ENCODE results near the gene KCNG4. TPM values are rescaled to one million over a fixed set of nuclear protein-coding genes. Genes with fewer than 3 reads are reported as not detected.

KCNG4 gene
- polyA plus RNA-seq, 3 donors, result not detected

DNA sequence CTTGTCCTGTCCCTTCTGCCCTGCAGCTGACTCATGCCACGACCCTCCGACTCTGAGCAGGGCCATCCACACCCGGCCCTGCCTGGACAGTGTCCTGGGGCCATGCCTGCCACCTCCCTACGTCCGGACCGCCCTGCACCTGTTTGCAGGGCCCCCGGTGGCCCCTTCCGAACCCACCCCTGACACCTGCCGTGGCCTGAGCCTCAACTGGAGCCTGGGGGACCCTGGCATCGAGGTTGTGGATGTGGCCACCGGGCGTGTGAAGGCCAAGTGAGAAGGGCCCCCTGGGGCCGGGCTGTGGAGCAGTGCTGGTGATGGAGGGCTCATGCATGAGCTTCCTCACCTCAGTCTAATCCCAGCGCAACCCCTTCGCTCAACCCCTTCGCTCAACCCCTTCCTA is 43.7 kb downstream of the KCNG4 start:
- Histone ChIP-seq H3K9ac (ENCODE audit: insufficient read depth, low read length, poor library complexity, severe bottlenecking) (no peak overlapping the region), H3K4me2 (replicated peaks; ENCODE audit: extremely low read depth, low read length, poor library complexity, severe bottlenecking) (no peak overlapping the region), H3K4me1 (ENCODE audit: control insufficient read depth in 1 of 2, insufficient read depth in 2 of 2, low read length in 2 of 2) (peaks cover 18 to 28% of the 10 kb centered on the region in 2 donors), H3K4me3 (replicated peaks in 1 of 3; ENCODE audit: low read depth in 2 of 3, low read length in 3 of 3) (no peak overlapping the region), H3K79me2 (ENCODE audit: insufficient read depth, low read length) (no peaks in the 10 kb centered on the region), H3K27me3 (ENCODE audit: control insufficient read depth in 2 of 2, insufficient read depth in 2 of 2, low read length in 2 of 2) (no peaks in the 10 kb centered on the region), H3K36me3 (replicated peaks in 1 of 2; ENCODE audit: control insufficient read depth in 1 of 2, insufficient read depth in 2 of 2, low read length in 2 of 2) (no peaks in the 10 kb centered on the region), H3K9me3 (replicated peaks in 1 of 2; ENCODE audit: control insufficient read depth in 1 of 2, insufficient read depth in 1 of 2, low read length in 2 of 2) (no peaks in the 10 kb centered on the region), H2AFZ (ENCODE audit: insufficient read depth, low read depth, low read length, poor library complexity, severe bottlenecking) (no peak overlapping the region), H3K27ac (ENCODE audit: low read depth in 1 of 2, low read length in 2 of 2) (no peak overlapping the region), H4K20me1 (ENCODE audit: insufficient read depth, low read length) (no peaks in the 10 kb centered on the region)
- Mint-ChIP-seq H3K27me3 (ENCODE audit: low read depth in 3 of 3) (peaks cover 3 to 14% (median 5%) of the 10 kb centered on the region in 3 donors), H3K36me3 (no peaks in the 10 kb centered on the region), H3K9me3 (no peaks in the 10 kb centered on the region), H3K27ac (no peak overlapping the region), H3K4me3 (no peak overlapping the region), H3K4me1 (peaks cover 30% of the 10 kb centered on the region)
- DNase-seq, result no peak
- intact Hi-C loops (cut with micrococcal nuclease), result loop anchor here in 1 of 2 donors (10.0 kb wide), 1 partner anchor 51 kb away; the partner anchor contains the start of genes DNAAF1 and HSDL1
- WGBS (ENCODE audit: insufficient coverage), result 93% methylated on average over 7 of the region's 16 CpGs
- no peak for TF ChIP-seq CTCF (IDR thresholded peaks at IDR 0.05)

- no peaks in the 10 kb centered on the region for H3K27me3 ChIP-seq (ENCODE audit: control insufficient read depth in 2 of 2, insufficient read depth in 2 of 2, low read length in 2 of 2)
- no peaks in the 10 kb centered on the region for H3K9me3 ChIP-seq (replicated peaks in 1 of 2; ENCODE audit: control insufficient read depth in 1 of 2, insufficient read depth in 1 of 2, low read length in 2 of 2)
- no peaks in the 10 kb centered on the region for H4K20me1 ChIP-seq (ENCODE audit: insufficient read depth, low read length)
- no peak overlapping the region for H2AFZ ChIP-seq (ENCODE audit: insufficient read depth, low read depth, low read length, poor library complexity, severe bottlenecking)
- Mint-ChIP-seq H3K9me3 (no peaks in the 10 kb centered on the region), H3K4me1 (peaks cover 30% of the 10 kb centered on the region), H3K27ac (no peak overlapping the region), H3K27me3 (ENCODE audit: low read depth in 3 of 3) (peaks cover 0 to 14% (median 5%) of the 10 kb centered on the region in 3 donors), H3K4me3 (no peak overlapping the region), H3K36me3 (no peaks in the 10 kb centered on the region)
- no peak overlapping the region for H3K4me2 ChIP-seq (replicated peaks; ENCODE audit: extremely low read depth, low read length, poor library complexity, severe bottlenecking)
- H3K4me3 ChIP-seq (replicated peaks in 1 of 3; ENCODE audit: low read depth in 2 of 3, low read length in 3 of 3), result no peak overlapping the region
- H3K79me2 ChIP-seq (ENCODE audit: insufficient read depth, low read length), result no peaks in the 10 kb centered on the region
- no peak for DNase-seq
- no peaks in the 10 kb centered on the region for H3K36me3 ChIP-seq (replicated peaks in 1 of 2; ENCODE audit: control insufficient read depth in 1 of 2, insufficient read depth in 2 of 2, low read length in 2 of 2)
- H3K4me1 ChIP-seq (ENCODE audit: control insufficient read depth in 1 of 2, insufficient read depth in 2 of 2, low read length in 2 of 2), result peaks cover 18 to 28% of the 10 kb centered on the region in 2 donors
- intact Hi-C loops (cut with micrococcal nuclease), result loop anchor here in 1 of 2 donors (10.0 kb wide), 1 partner anchor 51 kb away; the partner anchor contains the start of genes DNAAF1 and HSDL1
- 94% methylated on average over 30 of the region's 38 CpGs for WGBS (ENCODE audit: insufficient coverage)
- H3K9ac ChIP-seq (ENCODE audit: insufficient read depth, low read length, poor library complexity, severe bottlenecking), result no peak overlapping the region
- no peak overlapping the region for H3K27ac ChIP-seq (ENCODE audit: low read depth in 1 of 2, low read length in 2 of 2)
- TF ChIP-seq CTCF (IDR thresholded peaks at IDR 0.05), result no peak
Observed at GRCh38 chr16:84195201-84196093, 44.4 kb downstream of the KCNG4 start.
